ENCODE measurements around the gene LUC7L2. TPM values are rescaled to one million over a fixed set of nuclear protein-coding genes. Genes with fewer than 3 reads are reported as not detected.
"Not testable (repeated sequence)": the region's sequence is repeated elsewhere in the genome, so short reads cannot be mapped to it uniquely, and the experiment has no call there.

The LUC7L2 gene
- polyA plus RNA-seq, 1 experiment = 45.7 TPM

GRCh38 chr7:139456511-139456910 lies 96.8 kb downstream of the LUC7L2 start:
- ChIA-PET CTCF (interaction anchor here (2.4 kb wide), 1 partner anchor 22 kb away, joined by 9 read pairs; no protein-coding TSS in a partner anchor), POLR2A (no interaction called here)
- Histone ChIP-seq H3K4me3 (ENCODE audit: low read depth, low read length) (no peak overlapping the region), H3K27me3 (ENCODE audit: control insufficient read depth, insufficient read depth, low read length) (peaks cover 3% of the 10 kb centered on the region), H3K27ac (ENCODE audit: low read depth, low read length) (no peak overlapping the region), H3K9me3 (ENCODE audit: control insufficient read depth, insufficient read depth, low read length) (no peaks in the 10 kb centered on the region; the same call in 1 of the 2 replicates)
- no peak for TF ChIP-seq CTCF (IDR thresholded peaks at IDR 0.05; ENCODE audit: low read depth, low read length)
- DNase-seq (ENCODE audit: low read depth, low spot score) = no peak

DNA sequence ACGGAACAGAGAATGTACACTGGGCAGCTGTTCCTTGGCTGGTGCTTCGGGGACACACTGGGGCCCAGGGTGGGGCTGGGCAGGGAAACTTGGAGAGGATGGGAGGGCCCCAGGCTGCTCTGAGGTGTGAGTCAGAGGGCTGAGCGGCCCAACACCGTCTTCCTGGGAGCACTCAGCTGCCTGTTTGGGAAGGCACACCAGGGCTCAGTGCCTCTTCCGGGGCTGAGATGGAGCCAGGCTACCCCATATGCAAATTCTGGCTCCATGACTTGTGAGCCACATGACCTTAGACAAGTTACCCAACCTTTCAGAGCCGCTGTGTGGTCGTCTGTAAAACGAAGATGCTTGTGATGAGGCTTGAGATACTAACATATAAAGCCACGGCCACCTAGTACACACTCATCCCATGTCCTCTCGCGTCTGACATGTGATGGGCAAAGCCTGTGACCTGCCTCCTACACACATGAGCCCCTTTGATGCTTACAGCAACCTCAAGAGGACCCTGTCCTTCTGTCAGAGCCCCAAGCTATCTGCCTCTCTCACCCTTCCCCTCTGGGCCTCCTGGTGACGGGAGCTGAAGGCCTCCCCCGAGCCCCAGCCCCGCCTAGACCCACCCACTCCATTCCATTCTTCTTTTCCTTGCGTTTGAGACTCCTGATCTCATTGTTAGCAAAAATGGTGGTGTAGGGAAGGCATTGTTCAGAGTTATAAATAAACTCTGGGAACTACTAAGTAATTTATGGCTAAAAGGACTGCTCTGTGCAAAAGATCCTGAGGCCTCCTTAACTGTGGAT lies 97.7 kb downstream of the LUC7L2 start:
- POLR2A ChIA-PET = no interaction called here
- DNase-seq (ENCODE audit: low read depth, low spot score) = no peak
- H3K27ac ChIP-seq (ENCODE audit: low read depth, low read length) = no peak overlapping the region

DNA sequence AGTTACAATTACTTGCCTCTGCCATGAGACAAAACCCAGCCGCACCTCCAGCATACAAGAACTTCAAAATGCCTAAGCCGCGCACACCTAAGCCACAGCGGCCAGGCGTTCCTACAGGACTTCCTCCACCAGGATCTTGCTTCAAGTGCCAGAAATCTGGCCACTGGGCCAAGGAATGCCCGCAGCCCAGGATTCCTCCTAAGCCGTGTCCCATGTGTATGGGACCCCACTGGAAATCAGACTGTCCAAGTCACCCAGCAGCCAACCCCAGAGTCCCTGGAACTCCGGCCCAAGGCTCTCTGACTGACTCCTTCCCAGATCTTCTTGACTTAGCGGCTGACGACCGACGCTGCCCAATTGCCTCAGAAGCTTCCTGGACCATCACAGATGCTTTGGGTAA lies 103.7 kb downstream of the LUC7L2 start:
- H3K4me3 ChIP-seq (ENCODE audit: low read depth, low read length); DNase-seq (ENCODE audit: low read depth, low spot score); H3K27ac ChIP-seq (ENCODE audit: low read depth, low read length); POLR2A ChIA-PET; CTCF ChIA-PET: not testable (repeated sequence)
- H3K27me3 ChIP-seq (ENCODE audit: control insufficient read depth, insufficient read depth, low read length) = peaks cover 21% of the 10 kb centered on the region
- H3K9me3 ChIP-seq (ENCODE audit: control insufficient read depth, insufficient read depth, low read length) = peaks cover 10% of the 10 kb centered on the region

More for the DNA sequence above, 97.7 kb downstream of the LUC7L2 start:
- CTCF ChIA-PET = interaction anchor here (2.4 kb wide), 1 partner anchor 23 kb away, joined by 9 read pairs; no protein-coding TSS in a partner anchor
- no peak for TF ChIP-seq CTCF (IDR thresholded peaks at IDR 0.05; ENCODE audit: low read depth, low read length)
- no peak overlapping the region for H3K4me3 ChIP-seq (ENCODE audit: low read depth, low read length)
- no peaks in the 10 kb centered on the region; the same call in 1 of the 2 replicates for H3K9me3 ChIP-seq (ENCODE audit: control insufficient read depth, insufficient read depth, low read length)
- H3K27me3 ChIP-seq (ENCODE audit: control insufficient read depth, insufficient read depth, low read length) = peaks cover 7% of the 10 kb centered on the region

DNA sequence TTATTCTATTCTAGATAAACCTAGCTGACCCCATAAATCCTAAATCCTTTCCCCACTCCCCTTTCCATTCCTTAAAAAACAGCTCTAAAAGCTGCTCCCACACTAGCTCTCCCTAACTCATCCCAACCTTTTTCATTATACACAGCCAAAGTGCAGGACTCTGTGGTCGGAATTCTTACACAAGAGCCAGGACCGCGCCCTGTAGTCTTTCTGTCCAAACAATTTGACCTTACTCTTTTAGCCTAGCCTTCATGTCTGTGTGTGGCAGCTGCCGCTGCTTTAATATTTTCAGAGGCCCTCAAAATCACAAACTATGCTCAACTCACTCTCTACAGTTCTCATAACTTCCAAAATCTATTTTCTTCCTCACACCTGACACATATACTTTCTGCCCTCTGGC lies 104.8 kb downstream of the LUC7L2 start:
- Histone ChIP-seq H3K27me3 (ENCODE audit: control insufficient read depth, insufficient read depth, low read length) (peaks cover 23% of the 10 kb centered on the region), H3K9me3 (ENCODE audit: control insufficient read depth, insufficient read depth, low read length) (peaks cover 10% of the 10 kb centered on the region)
- POLR2A ChIA-PET; H3K27ac ChIP-seq (ENCODE audit: low read depth, low read length); H3K4me3 ChIP-seq (ENCODE audit: low read depth, low read length); DNase-seq (ENCODE audit: low read depth, low spot score); CTCF ChIA-PET: not testable (repeated sequence)

- CTCF ChIA-PET; POLR2A ChIA-PET; H3K27ac ChIP-seq (ENCODE audit: low read depth, low read length); H3K4me3 ChIP-seq (ENCODE audit: low read depth, low read length); DNase-seq (ENCODE audit: low read depth, low spot score): not testable (repeated sequence)
- Histone ChIP-seq H3K9me3 (ENCODE audit: control insufficient read depth, insufficient read depth, low read length) (peaks cover 10% of the 10 kb centered on the region), H3K27me3 (ENCODE audit: control insufficient read depth, insufficient read depth, low read length) (peaks cover 27% of the 10 kb centered on the region)
These were observed 105.4 kb downstream of the LUC7L2 start for GRCh38 chr7:139465072-139465471.

GRCh38 chr7:139467729-139468128 lies 108.0 kb downstream of the LUC7L2 start:
- H3K27ac ChIP-seq (ENCODE audit: low read depth, low read length); H3K9me3 ChIP-seq (ENCODE audit: control insufficient read depth, insufficient read depth, low read length); DNase-seq (ENCODE audit: low read depth, low spot score); POLR2A ChIA-PET; CTCF ChIA-PET; H3K4me3 ChIP-seq (ENCODE audit: low read depth, low read length): not testable (repeated sequence)
- H3K27me3 ChIP-seq (ENCODE audit: control insufficient read depth, insufficient read depth, low read length) = peaks cover 21% of the 10 kb centered on the region

DNA sequence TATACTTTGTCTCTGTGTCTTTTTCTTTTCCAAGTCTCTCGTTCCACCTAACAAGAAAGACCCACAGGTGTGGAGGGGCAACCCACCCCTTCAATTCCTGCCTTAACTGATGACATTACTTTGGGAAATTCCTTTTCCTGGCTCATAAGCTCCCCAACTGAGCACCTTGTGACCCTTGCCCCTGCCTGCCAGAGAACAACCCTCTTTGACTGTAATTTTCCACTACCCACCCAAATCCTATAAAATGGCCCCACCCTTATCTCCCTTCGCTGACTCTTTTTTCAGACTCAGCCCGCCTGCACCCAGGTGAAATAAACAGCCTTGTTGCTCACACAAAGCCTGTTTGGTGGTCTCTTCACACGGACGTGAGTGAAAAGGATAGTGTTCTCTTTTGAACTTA lies 108.6 kb downstream of the LUC7L2 start:
- H3K27ac ChIP-seq (ENCODE audit: low read depth, low read length); CTCF ChIA-PET; POLR2A ChIA-PET; H3K4me3 ChIP-seq (ENCODE audit: low read depth, low read length); DNase-seq (ENCODE audit: low read depth, low spot score): not testable (repeated sequence)
- peaks cover 10% of the 10 kb centered on the region for H3K9me3 ChIP-seq (ENCODE audit: control insufficient read depth, insufficient read depth, low read length)
- peaks cover 17% of the 10 kb centered on the region for H3K27me3 ChIP-seq (ENCODE audit: control insufficient read depth, insufficient read depth, low read length)
